Activated CD8-positive, alpha-beta memory T cell treated with anti-CD3 and anti-CD28 coated beads, Interleukin-2, amount 50 U/mL, for 1 hour (primary cell): ENCODE data around the gene EVA1C.
"Not testable (repeated sequence)": the region's sequence is repeated elsewhere in the genome, so short reads cannot be mapped to it uniquely, and the experiment has no call there.

Experiments used
- DNase-seq: peaks from one replicate; pipeline ENCODE4 v3.0.0-alpha.2; 2020; ENCODE audit errors: extremely low read depth

Gene EVA1C

GRCh38 chr21:32499249-32500055 lies 86.9 kb downstream of the EVA1C start:
- DNase-seq, result no peak

- DNase-seq, result not testable (repeated sequence)
These were observed 91.1 kb downstream of the EVA1C start for GRCh38 chr21:32503641-32504040.

- DNase-seq, result not testable (repeated sequence)
These were observed 93.3 kb downstream of the EVA1C start for GRCh38 chr21:32505767-32506166.

- DNase-seq, result not testable (repeated sequence)
These were observed 94.0 kb downstream of the EVA1C start for GRCh38 chr21:32506411-32506965.

- DNase-seq, result no peak
These were observed 94.9 kb downstream of the EVA1C start for GRCh38 chr21:32507342-32507919.

DNA sequence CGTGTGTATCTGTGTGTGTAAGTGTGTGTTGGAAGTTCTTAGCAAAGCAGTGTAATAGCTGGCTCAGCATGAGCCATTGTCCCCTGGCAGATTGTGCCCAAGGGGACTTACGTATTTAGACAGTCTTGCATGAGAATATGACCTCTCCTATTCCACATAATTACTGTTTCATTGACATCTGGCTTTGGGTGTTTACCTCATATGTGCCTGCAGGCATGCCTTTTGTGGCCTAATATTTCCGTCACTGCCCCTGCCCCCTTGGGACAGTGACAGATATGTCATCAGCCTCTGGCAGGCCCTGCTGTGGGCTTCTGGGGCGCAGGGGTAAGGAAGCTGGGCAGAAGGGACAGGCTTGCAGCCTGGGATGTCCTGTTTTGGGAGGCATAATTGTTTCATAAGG lies 95.5 kb downstream of the EVA1C start:
- DNase-seq, result not testable (repeated sequence)

GRCh38 chr21:32508558-32508957 lies 96.1 kb downstream of the EVA1C start:
- no peak for DNase-seq

- not testable (repeated sequence) for DNase-seq
These were observed 96.5 kb downstream of the EVA1C start for GRCh38 chr21:32508975-32509374.

DNA sequence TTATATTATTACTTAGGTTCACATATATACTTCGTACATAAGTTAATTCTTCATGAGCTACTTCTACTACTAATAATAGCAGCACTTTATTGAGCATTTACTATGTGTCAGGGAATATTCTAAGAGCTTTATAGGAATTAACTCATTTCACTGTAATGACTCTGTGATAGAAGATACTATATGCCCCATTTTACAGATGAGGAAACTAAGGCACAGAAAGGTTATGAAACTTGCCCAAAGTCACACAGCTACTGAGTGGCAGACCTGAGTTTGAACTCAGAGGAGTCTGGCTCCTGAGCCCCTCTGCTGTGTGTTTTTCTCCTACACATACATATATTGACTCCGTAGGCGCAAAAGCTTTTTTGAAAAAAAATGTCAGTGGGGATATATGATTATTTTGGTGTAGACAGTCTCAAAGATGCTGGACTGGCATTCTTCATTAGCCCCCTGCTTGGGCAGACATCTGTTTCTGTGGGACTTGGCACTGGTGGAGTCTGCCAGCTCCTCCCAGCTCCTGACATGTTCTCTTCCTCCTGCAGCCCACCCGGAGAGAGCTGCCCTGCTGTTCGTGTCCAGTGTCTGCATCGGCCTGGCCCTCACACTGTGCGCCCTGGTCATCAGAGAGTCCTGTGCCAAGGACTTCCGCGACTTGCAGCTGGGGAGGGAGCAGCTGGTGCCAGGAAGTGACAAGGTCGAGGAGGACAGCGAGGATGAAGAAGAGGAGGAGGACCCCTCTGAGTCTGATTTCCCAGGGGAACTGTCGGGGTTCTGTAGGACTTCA lies 102.0 kb downstream of the EVA1C start:
- no peak for DNase-seq

DNA sequence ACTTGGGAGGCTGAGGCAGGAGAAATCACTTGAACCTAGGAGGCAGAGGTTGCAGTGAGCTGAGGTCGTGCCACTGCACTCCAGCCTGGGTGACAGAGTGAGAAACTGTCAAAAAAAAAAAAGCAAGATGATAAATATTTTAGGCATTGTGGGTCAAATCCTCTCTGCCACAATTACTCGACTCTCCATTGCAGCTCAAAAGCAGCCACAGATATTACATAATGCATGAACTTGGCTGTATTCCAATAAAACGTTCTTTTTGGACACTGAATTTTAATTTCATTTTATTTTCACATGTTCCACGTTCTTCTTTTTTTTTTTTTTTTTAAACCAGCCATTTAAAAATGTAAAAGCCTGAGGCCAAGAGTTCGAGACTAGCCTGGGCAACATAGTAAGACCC lies 103.4 kb downstream of the EVA1C start:
- DNase-seq, result no peak

- DNase-seq, result no peak
These were observed 104.5 kb downstream of the EVA1C start for GRCh38 chr21:32516756-32517649.

DNA sequence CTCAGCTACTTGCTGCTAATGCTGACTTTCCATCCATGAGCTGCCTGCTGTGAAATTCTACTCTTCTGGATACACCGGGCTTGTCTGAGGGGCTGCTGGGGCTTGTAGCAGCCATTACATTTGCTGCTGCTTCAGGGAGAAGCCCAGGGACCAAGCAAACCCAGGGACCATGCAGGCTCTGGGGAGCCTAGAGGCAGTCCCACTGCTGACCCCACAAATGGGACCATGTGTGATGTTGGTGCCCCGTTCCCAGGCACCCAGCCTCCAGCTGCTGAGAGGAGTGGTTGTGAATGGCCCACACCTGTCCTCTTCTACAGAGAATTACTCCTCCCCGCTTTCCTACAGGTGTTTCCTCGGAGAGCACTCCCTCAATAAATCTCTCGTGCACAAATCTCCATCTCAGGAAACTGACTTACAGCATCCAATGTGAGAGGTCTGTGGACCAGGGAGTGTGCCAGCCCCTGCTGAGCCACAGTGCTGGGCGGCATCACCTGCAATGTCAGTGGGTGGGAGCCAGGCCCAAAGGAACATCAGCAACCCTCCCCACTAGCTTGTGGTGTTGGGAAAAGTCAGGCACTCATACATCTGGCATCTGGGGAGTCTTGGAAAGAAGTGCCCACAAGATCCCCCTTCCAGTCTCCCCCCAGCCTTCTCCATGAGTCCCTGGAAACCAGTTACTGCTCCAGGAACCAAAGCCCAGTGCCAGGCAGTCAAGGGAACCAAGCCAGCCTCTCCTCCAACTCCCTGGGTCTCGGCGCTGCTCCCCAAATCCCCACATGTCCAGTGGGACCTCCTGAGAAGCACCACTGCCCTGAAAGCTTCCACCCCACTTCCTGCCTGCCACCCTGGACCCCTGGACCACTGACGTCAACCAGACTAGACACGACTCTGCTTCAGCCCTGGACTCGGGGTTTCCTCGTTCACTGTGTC lies 107.7 kb downstream of the EVA1C start:
- no peak for DNase-seq

- DNase-seq, result no peak
These were observed 108.6 kb downstream of the EVA1C start for GRCh38 chr21:32520875-32521735.

- DNase-seq, result no peak
These were observed 109.3 kb downstream of the EVA1C start for GRCh38 chr21:32521736-32522355.

GRCh38 chr21:32523463-32523862 lies 111.0 kb downstream of the EVA1C start:
- DNase-seq, result no peak

- no peak for DNase-seq
These were observed 111.6 kb downstream of the EVA1C start for GRCh38 chr21:32523988-32524719.

GRCh38 chr21:32525282-32525681 lies 112.8 kb downstream of the EVA1C start:
- no peak for DNase-seq

- DNase-seq, result no peak
These were observed 117.2 kb downstream of the EVA1C start for GRCh38 chr21:32529679-32530078.
